OCI-LY3 (cell line): ENCODE data around the gene COL12A1.

Experiments
- CTCF ChIP-seq: fragments of 200-600, 300-600 bp; sonication (generic); IDR thresholded peaks from 2 replicates; pipeline ENCODE4 v1.5.1; 2014; ENCODE audit warnings: antibody characterized with exemption, low read length, low read depth
- EZH2phosphoT487 ChIP-seq: fragments of 200-600 bp; shearing (Covaris generic); IDR thresholded peaks from 2 replicates; pipeline ENCODE4 v1.6.1; 2018; ENCODE audit warnings: antibody characterized with exemption, mixed run types, low read depth

- TF ChIP-seq CTCF (no peak), EZH2phosphoT487 (no peak)
Observed at GRCh38 chr6:75201021-75201420, 4.8 kb downstream of the COL12A1 start.
